GM21360 (cell line): ENCODE data around the gene ZPBP2.
A peak's percentile ranks its signal among the peaks of the same experiment; 100 is the strongest.
"Not testable (repeated sequence)": the region's sequence is repeated elsewhere in the genome, so short reads cannot be mapped to it uniquely, and the experiment has no call there.

ENCODE experiments used
- ATAC-seq: cut with Tn5 transposase; IDR thresholded peaks from one replicate; pipeline ENCODE4 v1.9.1; 2021; ENCODE audit warnings: mild to moderate bottlenecking, moderate library complexity; ENCODE audit not compliant: unreplicated experiment

ZPBP2 gene

DNA sequence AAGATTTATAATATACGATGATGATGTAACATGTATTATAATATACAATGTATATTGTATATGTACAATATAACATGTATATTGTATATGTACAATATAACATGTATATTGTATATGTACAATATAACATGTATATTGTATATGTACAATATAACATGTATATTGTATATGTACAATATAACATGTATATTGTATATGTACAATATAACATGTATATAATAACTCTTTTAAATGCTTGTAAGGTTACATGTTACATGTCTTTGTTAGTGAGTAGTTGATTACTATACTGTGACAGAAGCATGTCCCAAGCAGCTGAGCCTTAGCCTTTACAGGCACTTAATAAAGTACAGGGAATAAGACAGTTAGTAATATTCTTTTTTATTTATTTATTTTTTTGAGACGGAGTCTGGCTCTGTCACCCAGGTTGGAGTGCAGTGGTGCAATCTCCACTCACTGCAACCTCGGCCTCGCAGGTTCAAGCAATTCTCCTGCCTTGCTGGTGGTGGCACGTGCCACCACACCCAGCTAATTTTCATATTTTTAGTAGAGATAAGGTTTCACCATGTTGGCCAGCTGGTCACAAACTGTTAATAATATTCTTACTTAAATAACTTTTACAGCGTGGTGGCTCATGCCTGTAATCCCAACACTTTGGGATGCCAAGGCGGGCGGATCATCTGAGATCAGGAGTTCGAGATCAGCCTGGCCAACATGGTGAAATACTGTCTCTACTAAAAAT lies 11.9 kb upstream of the ZPBP2 start:
- not testable (repeated sequence) for ATAC-seq

- ATAC-seq: no peak
Observed at GRCh38 chr17:39861235-39861634, 6.8 kb upstream of the ZPBP2 start.

- ATAC-seq: no peak
Observed at GRCh38 chr17:39863244-39863917, 4.6 kb upstream of the ZPBP2 start.

DNA sequence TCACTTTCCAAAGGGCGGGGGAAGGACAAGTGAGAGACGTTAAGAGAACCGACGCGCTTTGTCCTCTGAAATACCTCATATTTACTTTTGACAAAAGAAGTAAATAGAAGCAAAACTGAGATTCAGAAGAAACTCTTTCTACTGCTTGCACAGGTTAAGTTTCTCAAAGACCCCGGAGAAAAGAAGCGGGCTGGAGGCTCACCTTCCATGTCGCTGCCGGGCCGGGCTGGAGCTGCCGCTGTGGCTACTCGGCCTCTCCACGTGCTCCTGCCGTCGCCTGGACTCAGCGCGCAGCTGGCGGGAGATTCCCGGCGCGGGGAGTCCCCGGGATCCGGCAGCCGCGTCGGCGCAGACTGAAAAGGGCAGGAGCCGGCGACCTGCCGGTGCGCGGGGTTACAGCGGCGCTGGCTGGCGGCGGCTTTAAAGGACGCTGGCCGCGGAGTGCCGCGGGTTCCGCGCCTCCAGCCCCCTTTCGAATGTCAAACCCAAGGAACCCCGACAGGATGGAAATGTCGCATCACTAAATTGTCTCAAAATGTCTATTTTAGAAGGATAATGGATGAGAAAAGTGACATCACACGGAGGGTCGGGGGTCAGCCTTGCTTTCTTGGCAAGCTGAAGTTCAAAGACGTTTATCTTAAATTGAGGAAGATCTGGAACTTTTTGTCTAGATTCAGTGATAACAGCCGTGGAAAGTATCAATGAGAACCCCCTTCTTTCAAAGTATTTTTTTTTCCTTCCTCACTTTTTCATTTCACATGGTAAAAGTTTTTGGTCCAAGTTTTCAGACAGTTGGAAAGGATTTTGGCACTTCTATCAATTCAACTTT lies 3.9 kb upstream of the ZPBP2 start, which contains the start of gene IKZF3:
TSS of gene IKZF3 (minus strand) at position 395 of the 829 bp plus-strand sequence. CDS start at position 209, 186 bp downstream.
- peak; percentile 34 for ATAC-seq

GRCh38 chr17:39866013-39866730 lies 1.8 kb upstream of the ZPBP2 start:
- ATAC-seq: no peak

DNA sequence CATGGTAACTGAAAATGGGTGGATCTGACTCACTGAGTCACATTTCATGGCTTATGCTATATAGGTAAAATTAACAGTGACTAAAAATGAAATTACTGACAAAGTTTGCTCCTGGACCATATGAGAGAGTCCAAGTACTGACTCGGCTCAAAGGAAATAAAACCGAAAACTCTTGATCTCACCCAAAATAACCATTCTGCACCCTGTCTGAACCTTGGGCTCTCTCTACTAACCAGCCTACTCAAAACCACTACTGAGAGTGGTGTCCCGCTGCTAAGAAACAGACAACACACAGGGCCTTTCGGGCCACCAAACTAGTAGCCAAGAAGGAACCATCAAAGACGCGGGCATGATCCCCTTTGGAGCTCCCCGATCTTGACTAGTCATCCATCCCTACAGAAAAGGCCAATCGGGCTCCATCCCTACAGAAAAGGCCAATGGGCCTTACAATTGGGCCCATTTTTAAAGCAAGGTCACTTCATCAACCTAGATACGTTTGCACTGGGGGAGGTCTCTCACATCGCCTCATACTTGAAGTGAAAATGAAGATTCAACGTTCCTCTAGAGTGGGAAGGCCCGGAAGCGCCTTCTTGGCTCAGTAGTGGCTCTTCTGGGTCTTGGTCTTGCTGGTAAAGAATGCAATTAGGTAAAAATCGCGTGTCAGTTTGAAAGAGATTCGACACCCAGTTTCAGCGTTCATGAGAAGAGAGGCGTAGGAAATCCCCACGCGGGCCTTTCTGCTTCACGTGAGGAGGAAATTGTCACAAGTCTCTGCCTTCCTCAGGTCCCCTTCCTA lies 720 bp upstream of the ZPBP2 start:
- peak; percentile 46 for ATAC-seq

- no peak for ATAC-seq
Observed at GRCh38 chr17:39868554-39868942, 546 bp downstream of the ZPBP2 start.

DNA sequence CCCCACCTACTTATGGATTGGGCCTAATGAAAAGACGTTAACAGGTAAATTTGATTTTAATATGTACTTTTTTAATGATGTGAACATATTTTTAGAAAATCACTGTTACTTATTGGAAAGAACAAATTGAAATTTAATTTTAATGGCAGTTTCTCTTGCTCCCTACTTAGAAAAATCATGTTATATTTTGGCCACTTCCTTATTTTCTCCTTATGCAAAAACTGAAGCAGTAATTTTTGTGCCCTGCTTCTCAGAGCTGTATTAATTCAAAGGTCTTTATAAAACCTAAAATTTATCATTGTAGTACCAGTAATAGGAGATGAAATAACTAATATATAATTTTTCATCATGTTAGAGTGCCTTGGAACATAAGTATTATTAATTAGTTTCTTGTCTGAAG lies 2.8 kb downstream of the ZPBP2 start:
- no peak for ATAC-seq

- no peak for ATAC-seq
Observed at GRCh38 chr17:39871801-39872200, 3.8 kb downstream of the ZPBP2 start.

- no peak for ATAC-seq
Observed at GRCh38 chr17:39872751-39873150, 4.7 kb downstream of the ZPBP2 start.

GRCh38 chr17:39886102-39886501 lies 18.1 kb downstream of the ZPBP2 start:
- ATAC-seq: not testable (repeated sequence)

DNA sequence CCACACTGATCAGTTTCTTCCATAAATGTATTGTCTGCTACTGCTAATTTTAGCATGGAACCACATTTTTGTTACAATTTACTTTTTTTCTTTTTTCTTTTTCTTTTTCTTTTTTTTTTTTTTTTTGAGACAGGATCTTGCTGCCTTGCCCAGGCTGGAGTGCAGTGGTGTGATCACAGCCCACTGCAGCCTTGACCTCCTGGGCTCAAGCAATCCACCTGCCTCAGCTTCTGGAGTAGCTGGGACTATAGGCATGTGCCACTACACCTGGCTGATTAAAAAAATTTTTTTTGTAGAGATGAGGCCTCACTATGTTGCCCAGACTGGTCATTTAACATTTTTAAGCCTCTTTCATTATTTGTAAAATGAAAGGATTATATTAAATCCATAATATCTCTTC lies 19.1 kb downstream of the ZPBP2 start:
- ATAC-seq: no peak

DNA sequence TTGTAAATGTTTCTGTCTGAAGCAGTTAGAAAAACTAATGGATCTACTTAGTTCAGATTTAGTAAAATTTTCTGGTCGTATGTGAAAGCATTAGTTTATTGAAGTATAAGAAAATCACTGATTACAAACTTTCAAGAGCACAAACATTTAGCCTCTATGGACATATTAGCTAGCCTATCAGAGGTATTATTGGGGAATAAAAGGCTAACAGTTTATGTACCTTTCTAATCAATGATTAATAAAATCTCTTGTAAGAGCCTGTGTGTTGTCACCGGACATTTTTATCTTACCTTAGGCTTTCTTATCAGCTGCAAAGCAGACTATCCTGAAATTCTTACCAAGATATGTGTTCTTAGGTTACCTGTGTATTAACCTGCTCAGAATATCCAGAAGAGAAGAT lies 21.2 kb downstream of the ZPBP2 start:
- no peak for ATAC-seq

GRCh38 chr17:39894681-39895376 lies 26.8 kb downstream of the ZPBP2 start:
- ATAC-seq: no peak

DNA sequence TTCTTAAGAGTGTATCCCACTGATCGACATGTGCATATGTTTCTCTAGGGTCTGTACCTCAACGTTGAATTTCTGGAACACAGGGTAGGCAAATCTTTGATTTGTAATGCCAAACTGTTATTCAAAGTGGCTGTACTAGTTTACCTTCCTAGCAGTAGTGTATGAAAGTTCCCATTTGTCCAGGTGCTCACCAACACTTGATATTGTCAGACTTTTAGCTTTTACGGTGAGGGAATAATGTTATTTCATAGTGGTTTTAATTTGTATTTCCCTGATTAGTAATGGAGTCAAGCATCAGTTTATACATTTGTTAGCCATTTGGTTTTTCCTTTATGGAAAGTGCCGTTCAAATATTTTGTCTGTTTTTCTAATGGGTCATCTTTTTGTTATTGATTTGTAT lies 30.1 kb downstream of the ZPBP2 start:
- ATAC-seq: no peak

DNA sequence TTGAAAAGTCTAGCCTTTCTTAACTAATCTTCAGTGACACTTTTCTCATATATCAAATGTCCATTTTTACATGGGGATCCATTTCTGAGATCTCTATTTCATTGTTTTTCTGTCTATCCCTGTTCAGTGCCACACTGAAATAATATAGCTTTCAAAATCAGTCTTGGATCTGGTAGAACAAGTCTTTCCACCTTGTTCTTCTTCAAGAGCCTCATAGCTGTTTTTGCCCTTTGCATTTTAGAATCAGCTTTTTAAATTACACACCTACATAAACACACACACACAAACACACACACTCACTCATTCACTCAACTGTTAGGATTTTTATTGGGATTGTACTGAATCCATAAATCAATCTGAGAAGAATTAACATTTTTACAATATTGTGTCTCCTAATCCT lies 31.2 kb downstream of the ZPBP2 start:
- no peak for ATAC-seq

DNA sequence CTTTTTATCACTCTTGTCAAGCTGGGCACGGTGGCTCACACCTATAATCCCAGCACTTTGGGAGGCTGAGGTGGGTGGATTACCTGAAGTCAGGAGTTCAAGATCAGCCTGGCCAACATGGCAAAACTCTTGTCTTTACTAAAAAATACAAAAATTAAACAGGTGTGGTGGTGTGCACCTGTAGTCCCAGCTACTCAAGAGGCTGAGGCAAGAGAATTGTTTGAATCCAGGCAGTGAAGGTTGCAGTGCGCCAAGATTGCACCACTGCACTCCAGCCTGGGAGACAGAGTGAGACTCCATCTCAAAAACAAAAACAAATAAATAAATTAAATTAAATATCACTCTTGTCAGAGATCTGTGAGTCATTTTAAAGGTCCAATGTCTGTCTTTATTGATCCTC lies 34.0 kb downstream of the ZPBP2 start:
- ATAC-seq: not testable (repeated sequence)

DNA sequence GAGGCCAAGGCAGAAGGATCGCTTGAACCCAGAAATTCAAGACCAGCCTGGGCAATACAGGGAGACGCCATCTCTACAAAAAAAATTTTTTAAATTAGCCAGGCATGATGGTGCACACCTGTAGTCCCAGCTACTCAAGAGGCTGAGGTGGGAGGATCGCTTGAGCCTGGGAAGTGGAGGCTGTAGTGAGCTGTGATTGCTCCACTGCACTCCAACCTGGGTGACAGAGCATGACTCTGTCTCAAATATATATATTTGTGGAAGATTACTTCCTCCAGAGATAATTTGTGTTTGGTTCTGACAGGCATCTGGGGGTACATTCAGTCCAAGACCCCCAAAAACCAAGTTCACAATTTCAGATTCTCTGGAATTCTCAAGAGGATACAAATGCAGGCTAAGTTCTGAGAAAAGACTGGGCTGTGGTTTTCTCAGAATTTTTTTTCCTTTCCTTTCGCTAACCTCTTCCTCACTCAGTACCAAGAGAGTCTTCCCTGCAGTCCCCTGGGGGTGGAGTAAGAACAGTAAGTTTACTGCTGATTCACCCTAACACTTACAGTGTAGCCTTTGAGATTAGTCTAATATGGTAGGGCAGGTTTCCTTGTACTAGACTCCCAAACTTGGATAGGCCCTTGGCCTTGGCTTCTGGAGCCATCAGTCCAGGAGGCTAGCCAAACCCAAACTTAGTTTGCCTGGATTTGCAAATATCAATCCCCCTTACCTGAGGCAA lies 35.3 kb downstream of the ZPBP2 start:
- no peak for ATAC-seq

GRCh38 chr17:39904990-39905288 lies 36.9 kb downstream of the ZPBP2 start:
- no peak for ATAC-seq
